DLD1 (cell line): ENCODE measurements around the gene SHANK1.

ENCODE experiments used
- in situ Hi-C: cut with HindIII; loops from 2 replicates; pipeline ENCODE4 v1.10.0; 2017; ENCODE audit warnings: low sequenced_read_pairs

Gene SHANK1

DNA sequence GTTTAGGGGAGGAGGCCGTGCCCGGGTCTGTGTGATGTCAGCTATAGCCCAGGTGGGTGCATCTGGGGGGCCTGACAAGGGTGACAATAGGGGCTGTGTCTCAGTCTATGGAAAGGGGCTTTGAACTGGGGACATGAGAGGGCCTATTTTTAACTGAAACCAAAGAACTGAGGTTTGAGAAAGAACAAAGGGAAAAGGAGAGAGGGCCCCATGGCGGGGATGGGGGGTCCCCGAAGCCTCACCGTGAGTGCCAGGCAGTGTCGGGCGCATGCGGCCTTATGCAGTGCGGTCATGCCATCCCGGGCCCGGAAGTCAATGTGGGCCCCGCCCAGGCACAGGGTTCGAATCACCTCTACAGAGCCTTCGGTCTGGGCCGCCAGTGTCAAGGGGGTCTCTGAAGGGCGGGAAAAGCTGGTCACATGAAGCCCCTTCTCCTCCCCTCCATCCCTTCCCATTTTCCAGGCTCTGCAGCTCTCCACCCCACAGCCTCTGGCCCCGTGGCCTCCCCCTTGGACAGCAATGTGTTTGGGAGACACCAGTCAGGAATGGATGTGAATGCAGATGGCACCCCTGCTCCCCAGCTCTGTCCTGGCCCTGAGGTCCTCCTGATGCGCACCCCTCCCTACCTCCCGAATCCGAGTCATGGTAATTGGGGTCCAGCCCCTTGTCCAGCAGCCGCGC, 5.9 kb downstream of the SHANK1 start:
- in situ Hi-C loops = no loop called here

- in situ Hi-C loops = no loop called here
Measured at GRCh38 chr19:50712833-50713232, 6.8 kb downstream of the SHANK1 start.

DNA sequence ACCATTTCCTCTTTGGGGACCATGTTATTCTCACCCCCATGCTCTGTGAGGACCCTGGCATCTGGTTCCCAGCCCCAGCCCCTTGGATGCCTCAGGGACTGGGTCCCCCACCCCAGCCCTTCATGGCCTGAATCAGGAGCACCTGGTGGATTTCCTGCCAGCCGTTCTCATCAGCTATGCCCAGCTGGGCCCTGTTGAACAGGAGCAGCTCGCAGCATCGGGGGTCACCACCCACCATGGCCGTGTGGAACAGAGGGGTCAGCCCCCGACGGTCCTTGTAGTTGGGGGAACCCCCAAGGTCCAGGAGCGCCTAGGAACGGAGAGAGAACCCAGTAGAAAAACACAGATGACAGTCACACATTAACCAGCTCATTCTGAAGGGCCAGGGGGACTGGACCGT, 7.8 kb downstream of the SHANK1 start:
- in situ Hi-C loops = no loop called here

DNA sequence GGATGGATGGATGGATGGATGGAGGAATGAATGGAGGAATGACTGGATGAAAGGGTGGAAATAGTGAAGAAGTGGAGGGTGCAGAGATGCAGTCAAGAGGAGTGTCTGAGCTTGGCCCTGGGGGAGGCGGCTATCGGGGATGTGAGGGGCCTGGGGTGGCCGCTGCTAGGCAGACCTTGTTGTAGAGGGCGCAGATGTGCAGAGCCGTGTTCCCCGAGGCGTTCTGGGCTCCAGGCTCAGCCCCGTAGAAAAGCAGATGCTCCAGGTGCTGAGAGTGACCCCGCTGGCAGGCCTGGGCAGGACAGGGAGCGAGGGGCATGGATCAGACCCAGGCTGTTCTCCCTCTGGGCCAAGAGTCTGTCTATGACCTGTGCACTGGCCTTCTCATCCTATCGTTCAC, 8.4 kb downstream of the SHANK1 start:
- in situ Hi-C loops = no loop called here

GRCh38 chr19:50710612-50711011, 9.0 kb downstream of the SHANK1 start:
- in situ Hi-C loops = no loop called here

DNA sequence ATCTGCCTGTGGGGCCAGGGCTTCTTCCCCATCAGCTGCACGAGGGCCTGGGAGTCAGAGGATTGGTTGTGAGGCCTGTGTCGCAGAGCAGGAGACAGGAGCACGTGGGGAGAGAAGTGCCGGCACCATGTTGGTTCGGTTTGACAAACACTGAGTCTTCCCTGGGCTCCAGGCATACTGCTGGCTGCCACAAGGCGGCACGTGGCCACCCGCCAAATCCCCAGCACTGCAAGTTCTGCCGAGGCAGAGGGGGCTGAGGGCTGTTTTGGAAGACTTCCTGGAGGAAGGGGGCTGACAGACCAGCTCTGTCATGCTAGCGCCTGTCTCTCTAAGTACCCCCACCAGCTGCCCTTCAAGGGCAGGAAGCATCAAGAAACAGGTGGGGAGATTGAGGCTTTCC, 9.5 kb downstream of the SHANK1 start:
- in situ Hi-C loops = no loop called here

GRCh38 chr19:50708179-50708879, 11.3 kb downstream of the SHANK1 start:
- in situ Hi-C loops = no loop called here

- in situ Hi-C loops = no loop called here
Measured at GRCh38 chr19:50706387-50706786, 13.2 kb downstream of the SHANK1 start.

- in situ Hi-C loops = no loop called here
Measured at GRCh38 chr19:50705422-50706019, 14.1 kb downstream of the SHANK1 start.

DNA sequence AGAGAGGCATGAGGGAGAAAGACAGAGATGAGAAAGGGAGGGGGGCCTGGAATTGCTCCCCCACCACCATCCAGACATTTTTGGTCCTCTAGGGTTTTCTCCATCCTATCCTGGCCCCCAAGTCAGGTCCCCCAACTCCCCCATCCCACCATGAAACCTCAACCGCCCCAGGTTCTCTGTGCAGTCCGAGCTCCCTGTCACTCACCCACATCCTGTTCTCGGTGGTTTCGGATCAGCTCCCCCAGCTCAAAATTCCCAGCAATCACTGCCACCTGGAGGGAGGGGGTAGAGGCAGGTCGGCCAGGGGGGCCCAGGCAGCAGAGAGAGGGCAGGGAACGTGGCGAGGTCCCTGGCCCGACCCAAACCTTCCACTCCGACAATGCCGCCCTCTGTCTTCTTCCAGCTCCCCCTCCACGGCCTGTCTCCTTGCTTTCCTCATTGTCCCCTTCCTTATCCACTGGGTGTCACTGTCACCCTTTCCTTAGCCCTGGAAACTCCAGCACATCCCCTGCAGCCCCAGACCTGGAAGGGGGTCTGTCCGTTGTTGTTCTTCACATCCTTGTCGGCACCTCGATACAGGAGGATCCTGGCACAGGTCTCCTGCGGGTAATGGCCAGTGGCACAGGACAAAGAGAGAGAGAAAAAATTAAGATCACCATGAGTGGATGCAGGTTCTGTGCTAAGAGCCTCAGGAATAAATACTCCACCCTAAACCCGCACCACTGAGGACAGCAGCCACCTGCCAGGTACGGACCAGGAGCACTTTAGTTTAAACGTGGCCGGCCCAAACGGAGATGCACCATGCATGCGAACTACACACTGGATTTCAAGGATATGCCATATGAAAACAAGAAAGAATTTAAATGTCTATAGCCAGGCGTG, 15.4 kb downstream of the SHANK1 start:
- in situ Hi-C loops = no loop called here

DNA sequence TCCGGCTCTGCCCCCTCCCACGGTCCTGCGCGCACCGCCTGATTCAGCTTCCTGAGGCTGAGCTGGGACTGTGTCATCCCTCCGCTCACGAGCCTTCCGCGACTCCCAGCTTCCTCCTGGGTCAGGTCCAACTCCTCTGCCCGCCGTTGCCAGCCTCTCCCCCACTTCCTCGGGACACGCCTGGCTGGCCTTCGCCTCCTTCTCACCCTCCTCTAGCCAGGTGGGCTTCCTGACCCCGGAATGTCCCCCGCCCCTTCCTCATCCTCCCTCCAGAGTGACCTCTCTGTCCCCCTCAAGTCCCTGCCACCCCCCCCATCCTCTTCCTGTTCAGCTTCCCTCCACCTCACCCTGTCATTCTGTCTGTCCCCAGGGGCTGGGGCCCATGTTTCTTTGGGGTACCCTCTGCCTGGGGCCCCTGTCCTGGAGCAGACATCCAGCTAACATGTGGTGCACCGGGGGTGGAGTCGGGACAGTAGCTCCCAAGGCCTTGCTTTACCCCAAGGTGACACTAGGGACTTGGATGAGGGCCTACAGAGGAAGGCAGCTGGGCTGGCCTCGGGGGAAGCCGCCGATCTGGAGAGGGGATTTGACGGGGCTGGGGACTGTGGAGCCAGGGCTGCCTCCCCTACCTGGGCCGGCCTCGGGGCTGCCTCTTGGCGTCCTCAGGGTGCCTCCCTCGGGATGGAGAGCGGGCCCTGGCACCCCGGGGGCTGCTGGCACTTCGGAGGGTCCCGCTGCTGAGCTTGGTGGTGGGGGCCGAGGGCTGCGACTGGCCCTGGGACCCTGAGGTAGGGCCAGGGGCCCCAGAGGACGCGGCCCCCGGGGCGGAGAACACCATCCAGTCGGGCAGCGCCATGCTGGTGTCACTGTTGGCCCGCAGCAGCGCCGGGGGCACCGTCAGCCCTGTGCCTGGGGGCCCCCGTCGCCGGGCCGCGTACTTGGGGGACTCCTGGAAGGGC, 16.5 kb downstream of the SHANK1 start:
- in situ Hi-C loops = no loop called here

DNA sequence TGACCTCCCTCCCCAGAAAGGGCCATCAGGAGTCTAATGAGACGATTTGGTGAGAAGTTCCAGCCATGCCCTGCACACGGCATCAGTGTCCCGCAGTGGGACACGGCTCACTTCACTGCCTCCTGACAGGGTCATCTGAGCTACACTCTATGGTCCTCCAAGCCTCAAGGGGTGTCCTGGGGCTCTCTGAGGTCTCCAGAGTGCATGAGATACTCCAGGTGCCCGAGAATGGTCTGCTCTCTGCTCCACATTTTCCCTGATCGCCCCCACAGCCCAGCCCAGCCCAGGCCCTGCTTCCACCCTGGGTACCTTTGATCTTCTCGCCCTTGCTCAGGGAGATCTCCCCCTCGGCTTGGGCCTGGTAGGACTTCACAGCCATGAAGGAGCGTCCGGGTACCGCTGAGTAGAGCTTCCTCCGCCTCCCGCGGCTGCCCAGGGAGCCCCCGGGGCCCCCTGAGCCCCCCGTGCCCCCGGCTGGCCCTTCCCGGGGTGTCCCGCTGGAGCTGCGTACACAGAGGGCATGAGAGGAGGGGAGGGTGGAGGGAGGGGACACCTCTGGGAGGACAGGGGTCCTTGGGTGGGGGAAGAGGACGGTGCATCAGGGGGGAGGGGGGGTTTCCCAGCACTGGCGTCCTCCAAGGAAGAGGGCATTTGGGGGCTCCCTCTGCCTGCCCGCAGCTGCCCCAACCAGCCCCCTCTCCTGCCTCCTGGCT, 17.3 kb downstream of the SHANK1 start:
- in situ Hi-C loops = no loop called here

DNA sequence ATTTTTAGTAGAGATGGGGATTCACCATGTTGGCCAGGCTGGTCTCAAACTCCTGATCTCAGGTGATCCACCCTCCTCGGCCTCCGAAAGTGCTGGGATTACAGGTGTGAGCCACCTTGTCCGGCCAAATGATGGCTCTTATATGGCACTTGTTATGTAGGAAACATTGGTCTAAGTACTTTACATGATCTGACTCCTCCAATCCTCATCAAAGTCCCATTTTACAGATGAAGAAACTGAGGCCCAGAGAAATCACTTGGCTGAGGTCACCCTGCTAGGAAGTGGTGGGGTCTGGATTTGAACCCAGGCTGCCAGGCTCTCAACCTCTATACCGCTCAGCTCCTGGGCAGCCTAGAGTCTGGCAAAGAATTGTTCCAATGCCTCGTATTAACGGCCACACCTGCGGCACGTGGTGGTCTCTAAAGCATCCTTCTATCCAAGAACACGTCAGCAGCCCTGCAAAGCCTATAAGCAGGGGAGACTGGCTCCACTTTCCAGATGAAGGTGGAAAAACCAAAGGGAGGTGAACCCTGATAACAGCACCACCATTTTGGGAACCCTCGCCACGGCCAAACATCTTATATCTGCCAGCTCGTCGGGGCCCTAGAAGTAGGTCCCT, 18.1 kb downstream of the SHANK1 start:
- in situ Hi-C loops = no loop called here

DNA sequence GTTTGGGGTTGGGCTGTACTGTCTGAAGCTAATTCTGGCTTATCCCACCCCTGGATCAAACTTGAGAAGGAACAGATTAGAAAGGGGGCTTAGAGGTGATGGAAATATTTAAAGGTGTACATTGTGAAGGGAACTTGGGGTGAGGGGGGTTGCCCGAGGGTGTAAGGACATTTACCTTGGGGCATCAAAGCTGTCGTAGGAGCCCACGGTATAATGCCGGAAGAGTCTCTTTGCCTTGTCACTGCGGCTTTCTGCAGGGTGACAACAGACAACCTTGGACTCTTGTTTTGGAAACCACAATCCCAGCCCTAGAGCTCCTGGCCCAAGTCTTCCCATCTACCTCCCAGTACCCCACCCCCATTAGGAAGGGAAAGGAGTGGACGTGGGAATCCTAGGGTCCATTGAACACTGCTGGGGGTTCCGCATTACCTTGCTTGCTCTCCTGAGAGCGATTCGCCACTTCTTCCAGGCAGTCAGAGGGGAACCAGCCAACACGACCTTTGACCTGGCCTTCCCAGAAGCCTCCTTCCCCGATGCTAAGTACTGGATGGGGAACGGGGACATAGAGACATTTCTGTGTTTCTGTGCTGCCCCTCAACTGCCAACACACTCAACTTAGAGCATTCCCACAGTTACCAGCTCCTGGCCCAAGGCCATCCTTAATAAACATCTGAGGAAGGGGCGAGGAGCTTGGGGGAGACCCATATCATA, 22.0 kb downstream of the SHANK1 start:
- in situ Hi-C loops = no loop called here

GRCh38 chr19:50696094-50696483, 23.5 kb downstream of the SHANK1 start:
- in situ Hi-C loops = no loop called here

DNA sequence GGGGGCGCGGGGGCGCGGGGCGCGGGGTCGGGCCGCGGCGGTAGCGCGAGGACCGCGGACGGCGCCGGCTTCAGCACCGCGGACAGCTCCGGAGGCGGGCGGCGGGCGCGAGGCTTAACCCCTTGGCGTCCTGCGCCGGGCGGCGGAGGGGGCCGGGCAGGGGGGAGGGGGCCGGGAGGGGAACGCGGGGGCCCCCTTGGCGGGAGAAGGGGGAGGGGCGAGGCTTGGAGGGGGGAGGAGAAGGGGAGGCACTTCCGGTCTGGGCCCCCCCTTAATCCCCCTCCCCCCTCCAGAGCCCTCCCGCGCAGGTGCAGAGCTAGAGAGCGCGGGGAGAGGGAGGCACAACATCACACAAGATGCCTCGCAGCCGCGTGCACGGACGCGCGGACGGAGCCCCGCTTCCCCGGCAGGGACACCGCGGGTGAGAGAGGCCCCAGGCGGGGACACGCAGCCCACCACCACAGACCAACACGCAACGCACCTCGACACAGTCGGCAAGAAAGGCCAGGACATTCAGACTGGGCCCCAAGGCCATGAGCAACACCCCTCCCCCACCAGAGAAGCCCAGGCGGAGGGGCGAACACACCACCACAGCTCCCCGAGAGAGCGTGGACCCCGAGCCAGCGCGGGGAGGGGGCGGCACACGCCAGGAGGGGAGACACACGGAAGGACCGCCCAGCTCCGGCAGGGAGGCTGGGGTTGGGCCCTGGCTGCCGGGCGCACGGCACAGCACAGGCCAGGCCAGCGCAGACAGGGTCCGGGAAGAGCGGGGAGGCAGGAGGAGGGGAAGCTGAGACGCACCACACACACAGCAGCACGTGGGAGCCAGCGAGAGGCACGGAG, 24.1 kb downstream of the SHANK1 start:
- in situ Hi-C loops = no loop called here

DNA sequence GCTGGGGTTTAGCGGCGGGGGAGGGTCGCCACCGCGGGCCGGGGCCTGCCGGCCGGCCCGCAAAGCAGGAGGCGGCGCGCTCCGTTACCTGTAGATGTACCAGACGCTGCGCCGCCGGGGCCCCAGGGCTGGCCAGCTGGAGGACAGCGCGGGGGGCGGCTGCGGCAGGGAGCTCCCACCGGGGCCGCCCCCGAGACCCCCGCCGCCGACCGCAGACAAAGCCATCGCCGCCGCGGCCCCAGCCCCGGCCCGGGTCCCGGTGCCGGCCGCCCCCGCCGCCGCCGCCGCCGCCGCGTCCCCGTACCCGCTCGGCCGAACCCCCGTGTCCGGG, 24.8 kb downstream of the SHANK1 start:
- in situ Hi-C loops = no loop called here
